ENCODE data around the gene TCF7.
A peak's percentile ranks its signal among the peaks of the same experiment; 100 is the strongest.

The TCF7 gene

GRCh38 chr5:134175921-134176510 lies 61.5 kb downstream of the TCF7 start:
- peak overlapping the region; percentile 97 for H3K4me3 ChIP-seq (replicated peaks; ENCODE audit: low read depth, low read length)
- TF ChIP-seq CTCF (IDR thresholded peaks at IDR 0.05; ENCODE audit: low read depth, low read length, missing control alignments) = no peak
- no peak for DNase-seq (ENCODE audit: extremely low read depth, low read depth)

- peak; percentile 45 for DNase-seq (ENCODE audit: extremely low read depth, low read depth)
- peak within 1 kb of the TSS; percentile 97 for H3K4me3 ChIP-seq (replicated peaks; ENCODE audit: low read depth, low read length)
- no peak for TF ChIP-seq CTCF (IDR thresholded peaks at IDR 0.05; ENCODE audit: low read depth, low read length, missing control alignments)
Observed at GRCh38 chr5:134176511-134177368, 62.3 kb downstream of the TCF7 start, which contains the start of gene SKP1. SKP1 (minus strand) TSS chr5:134176950; CDS start chr5:134174022, 2,928 bp downstream.

GRCh38 chr5:134177369-134178095 lies 63.1 kb downstream of the TCF7 start:
- no peak for TF ChIP-seq CTCF (IDR thresholded peaks at IDR 0.05; ENCODE audit: low read depth, low read length, missing control alignments)
- DNase-seq (ENCODE audit: extremely low read depth, low read depth) = no peak

GRCh38 chr5:134178096-134178419 lies 63.6 kb downstream of the TCF7 start:
- no peak for DNase-seq (ENCODE audit: extremely low read depth, low read depth)
- peak overlapping the region; percentile 97 for H3K4me3 ChIP-seq (replicated peaks; ENCODE audit: low read depth, low read length)
- no peak for TF ChIP-seq CTCF (IDR thresholded peaks at IDR 0.05; ENCODE audit: low read depth, low read length, missing control alignments)

More at GRCh38 chr5:134177369-134178095, 63.1 kb downstream of the TCF7 start:
- peak overlapping the region; percentile 97 for H3K4me3 ChIP-seq (replicated peaks; ENCODE audit: low read depth, low read length)

- no peak overlapping the region for H3K4me3 ChIP-seq (replicated peaks; ENCODE audit: low read depth, low read length)
- no peak for TF ChIP-seq CTCF (IDR thresholded peaks at IDR 0.05; ENCODE audit: low read depth, low read length, missing control alignments)
- DNase-seq (ENCODE audit: extremely low read depth, low read depth) = no peak
Observed at GRCh38 chr5:134183481-134183880, 69.0 kb downstream of the TCF7 start.

GRCh38 chr5:134184155-134185135 lies 70.0 kb downstream of the TCF7 start:
- peak; percentile 32 for DNase-seq (ENCODE audit: extremely low read depth, low read depth)
- H3K4me3 ChIP-seq (replicated peaks; ENCODE audit: low read depth, low read length) = no peak overlapping the region
- TF ChIP-seq CTCF (IDR thresholded peaks at IDR 0.05; ENCODE audit: low read depth, low read length, missing control alignments) = peak; percentile 95
